Posterior cingulate gyrus (tissue), 11 donors: ENCODE results near the gene DVL1.

ENCODE experiments used
- DNase-seq, 10 donors: peaks; one replicate each; pipeline versions ENCODE4 v3.0.0 to v3.0.0-alpha.2; 2020 to 2021; ENCODE audit warnings: mixed read lengths in 3 of 10
- intact Hi-C: fragments of 100-400 bp; cut with DNase I; formaldehyde crosslinking; loops from one replicate; pipeline ENCODE4 v1.15.1; 2023

Gene DVL1

DNA sequence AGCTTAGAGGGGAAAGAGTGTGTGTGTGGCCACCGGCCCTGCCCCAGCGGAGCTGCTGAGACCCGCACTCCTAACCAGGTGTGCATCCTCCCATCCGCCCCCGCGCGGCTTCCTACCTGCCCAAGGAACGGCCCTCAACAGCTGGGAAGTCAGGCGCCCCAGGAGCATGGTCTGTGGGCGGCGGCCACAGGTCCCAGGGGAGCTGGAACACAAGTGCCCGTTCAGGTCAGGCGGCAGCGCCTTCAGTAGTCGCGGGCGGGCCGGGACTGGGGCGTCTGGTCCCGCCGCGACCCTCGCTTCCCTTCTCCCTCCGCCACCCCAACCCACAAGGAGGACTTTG, 25.3 kb upstream of the DVL1 start:
- DNase-seq: peak in 1 of 10 donors; percentile 85
- intact Hi-C loops: loop anchor here (2.0 to 10.0 kb wide), 2 partner anchors 32 to 250 kb away; partner anchors contain the start of gene MRPL20

DNA sequence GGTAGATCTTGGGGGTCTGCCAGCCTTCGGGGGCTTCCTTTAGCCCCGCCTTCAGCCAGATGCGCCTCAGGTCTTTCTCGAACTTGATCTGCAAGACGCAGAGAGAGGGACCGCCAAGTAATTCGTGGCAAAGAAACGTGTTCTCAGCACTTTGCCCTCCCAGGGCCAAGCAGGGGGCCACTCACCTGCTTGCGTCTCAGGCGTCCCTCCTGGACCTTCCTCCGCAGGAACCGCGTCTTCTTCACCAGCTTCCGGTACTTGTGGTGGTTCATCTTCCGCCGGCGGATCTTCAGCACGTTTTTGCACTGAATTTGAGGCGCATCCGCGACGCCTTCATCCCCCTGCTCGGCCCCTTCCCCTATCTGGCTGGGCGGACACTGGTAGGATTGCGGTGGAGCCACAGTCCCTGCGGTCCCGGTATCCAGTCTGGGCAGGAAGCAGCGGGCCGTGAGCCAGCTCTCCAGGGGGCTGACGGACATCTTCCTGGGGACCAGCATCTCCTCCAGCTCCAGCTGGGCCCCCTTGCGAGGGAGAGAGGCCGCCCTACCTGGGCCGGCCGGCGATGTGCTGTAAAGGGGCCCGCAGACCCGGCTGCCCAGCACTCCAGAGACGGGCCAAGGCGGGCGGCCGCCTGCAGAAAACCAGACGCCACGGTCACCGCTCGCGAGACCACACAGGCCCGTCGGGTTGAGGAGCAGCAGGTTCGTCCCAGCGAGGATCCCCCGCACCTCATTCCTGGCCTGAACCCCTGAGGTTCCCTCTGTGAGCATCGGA, 24.8 kb upstream of the DVL1 start:
- peak in 1 of 10 donors; percentile 78 for DNase-seq
- intact Hi-C loops: loop anchor here (2.0 to 10.0 kb wide), 2 partner anchors 33 to 249 kb away; partner anchors contain the start of gene MRPL20

DNA sequence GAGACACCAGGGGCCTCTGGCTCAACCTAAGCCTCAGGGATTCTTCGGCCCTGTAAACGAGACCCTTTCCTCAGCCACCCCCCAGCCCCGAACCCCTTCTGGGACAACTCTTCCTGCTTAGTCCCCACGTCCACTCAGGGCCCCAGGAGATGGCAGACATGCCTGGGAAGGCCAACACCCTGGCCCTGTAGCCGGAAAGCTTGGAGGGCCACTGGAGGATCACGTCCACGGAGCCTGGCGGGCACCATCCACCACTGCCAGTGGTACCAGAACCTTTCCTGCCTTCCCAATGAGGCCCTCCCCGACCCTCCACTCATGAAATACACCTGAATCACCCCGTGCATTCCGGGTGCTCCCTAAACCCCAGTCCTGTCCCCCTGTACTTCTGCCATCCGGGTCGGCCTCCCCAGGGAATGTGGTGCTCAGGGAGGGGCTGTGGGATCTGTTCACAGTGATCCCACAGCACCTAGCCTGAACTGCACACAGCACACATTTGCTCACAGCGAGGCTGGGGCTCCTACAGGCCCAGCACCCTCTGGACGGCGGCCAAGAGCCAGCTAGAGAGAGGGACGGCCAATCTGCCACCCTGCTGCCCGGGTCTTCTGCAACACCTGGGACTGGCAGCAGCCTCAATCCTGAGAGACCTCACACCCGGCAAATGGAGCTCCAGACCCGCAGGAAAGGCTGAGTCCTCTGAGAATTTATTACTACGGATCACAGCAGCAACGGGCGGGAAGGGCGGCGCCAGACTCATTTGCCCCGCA, 24.0 kb upstream of the DVL1 start:
- peak in 1 of 10 donors; percentile 76 for DNase-seq
- intact Hi-C loops: loop anchor here (10.0 kb wide), 1 partner anchor 248 kb away; no protein-coding TSS in a partner anchor

DNA sequence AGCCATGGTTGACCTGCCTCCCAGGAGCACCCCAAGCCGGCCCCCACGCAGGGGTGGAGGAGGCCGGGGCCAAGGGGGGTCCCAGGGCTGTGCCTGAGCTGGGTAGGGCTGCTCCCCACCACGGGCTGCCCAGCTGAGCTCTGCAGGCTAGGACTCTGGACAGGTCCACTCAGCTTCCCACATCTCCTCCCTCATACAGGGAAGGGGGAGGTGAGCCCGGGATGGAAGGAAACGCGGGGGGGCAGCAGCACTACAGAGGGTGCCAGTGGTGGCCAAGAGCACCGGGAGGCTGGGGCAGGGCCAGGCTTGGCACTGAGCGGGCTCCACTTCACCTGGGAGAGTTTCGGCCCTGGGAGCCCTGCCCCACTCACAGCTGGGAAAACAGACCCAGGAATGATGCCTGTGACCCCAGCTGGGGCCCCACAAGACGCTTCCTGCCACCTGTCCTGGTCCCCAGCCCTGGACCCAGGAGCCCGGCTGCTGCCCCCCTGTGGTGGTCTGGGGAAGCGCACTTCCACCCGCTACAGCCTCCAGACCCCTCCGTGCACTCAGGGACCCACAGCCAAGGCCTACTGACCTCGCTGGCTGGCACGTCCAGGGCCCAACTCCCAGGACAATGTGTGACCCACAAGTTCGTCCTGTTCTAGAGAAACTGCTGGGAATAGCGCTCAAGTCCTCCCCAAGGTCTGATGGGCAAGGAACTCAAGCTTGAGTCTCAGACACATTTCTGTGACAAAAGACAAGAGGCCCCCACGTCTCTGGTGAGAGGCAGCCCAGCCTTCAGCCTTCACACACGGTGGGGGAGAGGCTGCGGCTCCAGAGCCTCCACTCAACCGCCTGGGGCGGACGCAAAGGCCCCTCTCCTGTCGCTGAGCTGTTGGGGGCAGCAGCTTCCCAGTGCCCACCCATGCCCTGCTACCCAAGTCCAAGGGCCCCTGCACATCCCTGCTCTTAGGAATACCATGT, 22.8 kb upstream of the DVL1 start:
- DNase-seq: peak in 8 of 10 donors; percentile 60 to 93 (median 68)
- intact Hi-C loops: loop anchor here (10.0 kb wide), 1 partner anchor 247 kb away; no protein-coding TSS in a partner anchor

DNA sequence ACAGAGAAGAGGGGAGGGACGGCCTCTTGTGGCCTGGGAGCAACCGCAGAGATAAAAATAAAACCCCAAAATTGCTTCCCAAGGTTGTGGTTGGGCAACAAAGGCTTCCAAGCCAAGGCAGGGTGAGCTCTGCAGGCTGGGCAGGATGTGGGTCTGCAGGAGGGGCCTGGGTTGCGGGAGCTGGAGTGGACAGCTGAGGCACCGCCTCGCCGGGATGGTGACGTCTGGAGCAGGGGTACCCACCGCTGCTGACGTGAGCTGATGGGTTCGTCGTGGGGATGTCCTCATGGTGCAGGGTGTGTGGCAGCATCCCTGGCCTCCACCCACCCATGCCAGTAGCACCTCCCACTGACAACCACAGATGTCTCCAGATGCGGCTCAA, 22.1 kb upstream of the DVL1 start:
- intact Hi-C loops: loop anchor here (10.0 kb wide), 1 partner anchor 247 kb away; no protein-coding TSS in a partner anchor
- peak in 3 of 10 donors; percentile 42 to 71 (median 48) for DNase-seq

DNA sequence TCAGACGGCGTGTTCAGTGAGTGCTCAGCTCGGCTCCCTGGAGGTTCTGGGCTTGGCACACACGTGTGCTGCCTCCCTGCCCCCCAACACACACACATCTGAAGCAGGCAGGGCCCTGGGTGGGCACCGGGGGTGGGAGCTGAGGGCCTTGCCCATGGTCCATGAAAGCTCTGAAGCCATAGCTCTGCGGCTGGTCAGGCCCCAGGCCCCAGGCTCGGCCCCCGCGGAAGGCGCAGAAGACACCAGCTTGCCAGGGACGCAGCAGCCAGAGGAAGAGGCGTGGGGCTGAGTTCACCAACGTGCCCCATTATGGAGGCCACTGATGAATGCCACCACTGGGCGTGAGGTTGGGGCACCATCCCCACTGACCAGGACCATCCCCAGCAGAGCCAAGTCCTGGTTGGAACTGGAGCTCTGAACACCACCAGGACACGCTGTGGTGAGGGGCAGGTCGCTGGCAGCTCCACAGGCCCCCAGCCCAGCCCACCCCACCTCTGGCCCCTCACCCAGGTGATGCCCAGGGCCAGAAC, 21.6 kb upstream of the DVL1 start:
- intact Hi-C loops: loop anchor here (10.0 kb wide), 1 partner anchor 246 kb away; no protein-coding TSS in a partner anchor
- peak in 2 of 10 donors; percentile 59 to 79 for DNase-seq

DNA sequence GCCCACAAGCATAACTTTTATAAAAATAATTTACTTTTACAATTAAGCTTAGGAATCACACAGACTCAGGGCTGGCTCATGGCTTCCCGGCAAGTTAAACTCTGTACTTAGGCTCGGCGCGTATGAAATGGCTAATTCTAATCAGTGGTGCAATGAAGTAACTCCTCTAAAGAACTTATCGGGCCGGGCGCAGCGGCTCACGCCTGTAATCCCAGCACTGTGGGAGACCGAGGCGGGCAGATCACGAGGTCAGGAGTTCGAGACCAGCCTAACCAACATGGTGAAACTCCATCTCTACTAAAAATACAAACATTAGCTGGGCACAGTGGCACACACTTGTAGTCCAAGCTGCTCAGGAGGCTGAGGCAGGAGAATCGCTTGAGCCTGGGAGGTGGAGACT, 20.9 kb upstream of the DVL1 start:
- peak in 2 of 10 donors; percentile 19 to 28 for DNase-seq
- intact Hi-C loops: loop anchor here (10.0 kb wide), 1 partner anchor 245 kb away; no protein-coding TSS in a partner anchor

DNA sequence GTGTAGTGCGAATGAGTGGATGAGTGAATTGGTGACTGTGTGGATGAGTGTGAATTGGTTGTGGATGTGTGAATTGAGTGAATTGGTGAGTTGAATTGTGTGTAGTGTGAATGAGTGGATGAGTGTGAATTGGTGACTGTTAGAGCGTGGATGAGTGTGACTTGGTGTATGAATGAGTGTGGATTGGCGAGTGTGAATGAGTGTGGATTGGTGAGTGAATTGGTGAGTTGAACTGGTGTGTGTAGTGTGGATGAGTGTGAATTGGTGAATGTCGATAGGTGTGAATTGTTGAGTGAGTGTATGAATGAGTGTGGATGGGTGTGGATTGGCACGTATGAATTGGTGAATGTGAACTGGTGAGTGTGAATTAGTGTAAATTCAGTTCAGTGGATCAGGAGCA, 18.1 kb upstream of the DVL1 start:
- DNase-seq: no peak
- intact Hi-C loops: no loop called here

DNA sequence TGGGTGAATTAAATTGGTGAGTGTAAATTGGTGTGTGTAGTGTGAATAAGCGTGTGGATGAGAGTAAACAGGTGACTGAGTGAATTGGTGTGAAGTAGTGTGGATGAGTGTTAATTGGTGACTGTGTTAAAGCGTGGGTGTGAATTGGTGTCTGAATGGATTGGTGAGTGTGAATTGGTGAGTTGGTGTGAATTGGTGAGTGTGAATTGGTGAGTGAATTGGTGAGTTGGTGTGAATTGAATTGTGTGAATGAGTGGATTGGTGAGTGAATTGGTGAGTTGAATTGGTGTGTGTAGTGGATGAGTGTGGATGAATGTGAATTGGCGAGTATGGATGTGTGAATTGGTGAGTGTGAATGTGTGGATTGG, 17.5 kb upstream of the DVL1 start:
- DNase-seq: no peak
- intact Hi-C loops: no loop called here

DNA sequence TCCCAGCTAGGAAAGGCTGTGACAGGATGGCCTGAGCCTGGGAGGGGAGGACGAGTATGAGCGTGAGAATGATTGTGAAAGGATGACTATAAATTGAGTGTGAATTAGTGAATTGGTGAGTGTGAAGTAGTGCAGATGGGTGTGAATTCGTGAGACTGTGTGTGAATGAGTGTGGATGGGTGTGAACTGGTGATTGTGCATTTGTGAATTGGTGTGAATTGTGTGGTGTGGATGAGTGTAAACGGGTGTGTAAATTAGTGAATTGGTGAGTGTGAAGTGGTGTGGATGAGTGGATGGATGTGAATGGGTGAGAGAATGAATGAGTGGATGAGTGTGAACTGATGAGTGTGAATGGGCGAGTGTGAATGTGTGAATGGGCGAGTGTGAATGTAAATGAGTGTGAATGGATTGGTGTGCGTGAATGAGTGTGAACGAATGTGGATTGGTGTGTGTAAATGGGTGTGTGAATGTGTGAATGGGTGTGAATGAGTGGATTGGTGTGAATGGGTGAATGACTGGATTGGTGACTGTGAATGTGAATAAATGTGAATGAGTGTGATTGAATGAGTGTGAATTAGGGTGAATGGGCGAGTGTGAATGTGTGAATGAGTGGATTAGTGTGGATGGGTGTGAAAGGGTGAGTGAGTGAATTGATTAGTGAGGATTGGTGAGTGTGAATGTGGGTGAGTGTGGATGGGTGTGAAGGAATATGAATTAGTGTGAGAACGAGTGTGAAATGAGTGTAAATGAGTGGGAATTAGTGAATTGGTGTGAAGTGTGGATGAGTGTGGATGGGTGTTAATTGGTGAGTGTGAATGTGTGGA, 16.9 kb upstream of the DVL1 start:
- DNase-seq: no peak
- intact Hi-C loops: no loop called here

DNA sequence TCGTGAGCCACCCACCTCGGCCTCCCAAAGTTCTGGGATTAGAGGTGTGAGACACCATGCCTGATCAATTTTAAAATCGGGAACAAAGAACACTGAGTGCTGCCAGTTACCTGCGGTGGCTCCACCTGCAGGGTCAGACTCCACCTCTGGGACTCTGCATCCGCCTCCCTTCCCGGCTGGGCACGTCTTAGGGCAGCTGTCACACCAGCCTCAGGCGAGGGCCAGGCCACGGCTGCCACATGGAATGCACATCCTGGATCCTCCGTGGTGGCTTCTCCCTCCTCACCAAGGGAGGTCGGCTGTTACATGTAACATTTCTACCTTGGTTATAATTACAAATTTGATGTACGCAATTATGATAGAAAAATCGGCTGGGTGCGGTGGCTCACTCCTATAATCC, 15.0 kb upstream of the DVL1 start:
- peak in 1 of 10 donors; percentile 74 for DNase-seq
- intact Hi-C loops: no loop called here

DNA sequence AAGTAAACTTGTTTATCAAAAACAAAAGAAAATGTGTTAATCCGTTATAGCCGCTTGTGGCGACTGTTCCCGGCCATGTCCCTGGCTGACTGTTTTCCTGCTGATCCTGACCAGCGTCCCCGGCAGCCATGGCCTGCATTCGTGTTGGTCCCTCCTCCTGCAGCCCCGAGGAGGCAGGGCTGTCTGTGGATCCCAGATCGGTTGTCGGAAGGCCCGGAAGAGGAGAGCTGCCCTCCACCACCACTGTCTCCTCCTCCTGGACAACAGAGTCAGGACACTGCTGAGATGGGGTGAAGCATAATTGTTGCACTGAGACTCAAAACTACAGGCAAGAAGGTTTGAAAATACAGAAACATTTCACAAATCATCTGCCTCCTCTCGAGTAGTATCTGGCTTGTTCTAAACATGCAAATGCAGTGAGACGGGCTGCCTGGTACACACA, 12.8 kb upstream of the DVL1 start:
- intact Hi-C loops: no loop called here
- peak in 1 of 10 donors; percentile 75 for DNase-seq

DNA sequence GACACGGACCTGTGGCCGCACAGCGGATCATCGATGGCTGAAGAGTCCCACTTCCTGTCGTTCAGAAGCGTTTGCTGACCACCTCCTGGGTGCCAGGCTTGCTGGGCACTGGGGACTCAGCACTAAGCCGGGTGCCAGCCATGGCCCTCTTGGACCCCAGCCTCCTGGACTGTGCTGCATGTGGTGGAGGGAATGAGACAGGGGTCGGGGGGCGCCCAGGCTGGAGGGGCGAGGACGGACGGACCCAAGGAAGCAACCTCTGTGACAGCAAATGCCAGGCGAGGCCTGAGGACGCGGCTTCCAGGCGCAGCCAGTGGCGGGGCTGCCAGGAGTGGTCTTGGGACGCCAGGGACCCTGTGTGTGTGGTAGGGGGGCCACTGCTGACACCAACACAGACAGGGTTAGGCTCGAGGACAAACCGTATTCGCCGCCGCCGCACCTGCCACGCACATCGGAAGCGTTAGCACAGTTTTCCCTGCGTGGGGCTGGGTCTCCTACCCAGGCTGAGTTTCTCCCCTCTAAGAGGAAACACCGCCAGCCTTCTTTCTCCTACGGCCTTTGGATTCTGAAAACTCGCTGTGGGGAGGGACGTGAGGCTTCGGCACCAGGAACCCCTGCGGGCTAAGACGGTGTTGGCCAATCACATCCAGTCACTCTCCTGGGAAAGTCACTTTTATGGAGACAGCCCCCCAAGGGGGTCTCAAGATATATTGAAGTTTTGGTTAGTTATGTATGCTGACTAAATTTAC, 12.2 kb upstream of the DVL1 start:
- no peak for DNase-seq
- intact Hi-C loops: no loop called here

DNA sequence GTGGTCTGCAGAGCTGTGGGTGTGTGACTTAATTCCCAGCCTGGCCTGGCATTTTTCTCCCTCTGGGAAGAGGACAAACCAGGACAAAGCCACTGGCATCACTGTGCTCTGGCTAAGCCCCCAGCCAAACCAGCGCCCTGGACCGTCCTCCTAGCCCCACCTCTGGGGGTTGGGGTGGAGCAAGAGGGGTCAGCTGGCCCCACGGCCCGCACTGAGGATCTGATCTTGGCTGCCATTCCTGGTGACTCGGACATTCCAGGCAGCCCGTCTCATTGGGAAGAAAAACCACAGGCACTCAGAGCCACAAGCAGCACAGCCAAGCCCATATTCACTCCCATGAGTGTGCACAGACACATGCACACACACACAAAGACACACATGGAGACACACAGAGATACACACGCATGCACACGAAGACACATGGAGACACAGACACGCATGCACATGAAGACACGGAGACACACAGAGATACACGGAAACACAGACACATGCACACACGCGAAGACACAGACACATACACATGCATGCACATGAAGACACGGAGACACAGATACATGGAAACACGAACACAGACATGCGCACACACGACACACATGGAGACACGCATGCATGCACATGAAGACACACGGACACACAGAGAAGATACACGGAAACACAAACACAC, 11.4 kb upstream of the DVL1 start:
- intact Hi-C loops: no loop called here
- DNase-seq: peak in 1 of 10 donors; percentile 86

DNA sequence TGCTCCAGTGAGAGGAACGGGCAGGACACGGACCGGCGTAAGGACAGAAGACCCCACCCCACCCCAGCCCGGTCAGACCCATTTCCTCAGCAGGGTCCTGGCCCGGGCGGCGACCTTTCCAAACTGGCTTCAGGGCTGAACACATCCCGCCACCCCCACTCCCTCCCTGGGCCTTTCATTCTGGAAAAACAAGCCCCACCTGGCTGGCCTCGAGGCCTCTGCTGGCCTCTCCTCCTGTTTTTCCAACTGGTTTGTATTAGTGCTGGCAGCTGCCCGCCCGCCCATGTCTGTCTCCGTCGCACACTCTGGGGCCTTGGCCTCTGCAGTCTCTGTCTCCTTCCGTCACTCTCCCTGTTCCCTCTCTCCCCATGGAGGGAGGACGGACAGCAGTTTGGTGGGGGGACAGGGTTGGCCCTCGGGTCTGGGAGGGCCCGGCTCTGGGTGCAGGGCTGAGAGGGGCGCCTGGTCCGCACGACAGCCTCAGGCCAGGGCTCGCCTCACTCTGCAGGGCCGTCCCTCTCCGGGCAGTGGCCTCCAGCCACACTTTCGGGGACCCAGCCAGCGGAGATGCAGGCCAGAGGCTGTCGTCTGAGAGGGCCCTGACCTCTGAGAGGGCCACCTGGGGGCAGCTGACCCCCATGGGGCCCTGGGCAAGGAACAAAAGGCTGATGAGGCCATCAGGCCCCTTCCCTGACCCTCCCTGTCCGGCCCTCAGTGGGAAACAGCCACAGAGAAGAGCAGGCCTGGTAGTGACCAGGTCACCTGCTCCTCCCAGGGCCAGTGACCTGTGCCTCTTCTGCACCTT, 10.6 kb upstream of the DVL1 start:
- intact Hi-C loops: no loop called here
- peak in 1 of 10 donors; percentile 80 for DNase-seq

DNA sequence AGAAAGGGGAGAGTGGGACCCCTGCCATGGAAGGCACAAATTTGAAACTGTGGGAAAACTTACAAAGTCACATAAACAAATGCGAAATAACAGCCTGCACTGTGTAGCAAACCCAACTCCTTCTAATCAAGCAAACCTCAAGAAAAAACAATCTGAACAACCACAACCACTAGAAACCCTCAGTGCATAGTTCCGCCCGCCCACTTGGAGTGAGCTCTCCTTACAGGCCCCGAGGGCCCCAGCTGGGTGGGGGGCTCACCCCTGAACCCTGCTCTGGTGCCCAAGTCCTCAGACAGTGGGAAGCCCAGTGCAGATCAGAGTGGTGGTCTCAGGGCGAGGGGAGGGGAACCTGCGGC, 10.1 kb upstream of the DVL1 start:
- intact Hi-C loops: no loop called here
- DNase-seq: no peak
